SKM-1 treated with dmso at 0.1 percent for 144 hours (cell line): ENCODE results near the gene FAM107B.
"Not testable (repeated sequence)": the region's sequence is repeated elsewhere in the genome, so short reads cannot be mapped to it uniquely, and the experiment has no call there.

ENCODE experiments used
- DNase-seq: peaks from one replicate; lab custom pipeline; 2025; ENCODE audit not compliant: unreplicated experiment; lab: John Stamatoyannopoulos, UW

The FAM107B gene

GRCh38 chr10:14604181-14605142, 170.2 kb downstream of the FAM107B start:
- peak; percentile 11 for DNase-seq

GRCh38 chr10:14603534-14604102, 171.1 kb downstream of the FAM107B start:
- DNase-seq = peak; percentile 3

- DNase-seq = no peak
Measured at GRCh38 chr10:14602807-14603533, 171.7 kb downstream of the FAM107B start.

- peak; percentile 67 for DNase-seq
Measured at GRCh38 chr10:14601872-14602725, 172.6 kb downstream of the FAM107B start.

GRCh38 chr10:14601326-14601725, 173.4 kb downstream of the FAM107B start:
- DNase-seq = no peak

GRCh38 chr10:14600065-14600464, 174.6 kb downstream of the FAM107B start:
- DNase-seq = no peak

GRCh38 chr10:14598809-14599764, 175.6 kb downstream of the FAM107B start:
- no peak for DNase-seq

GRCh38 chr10:14595526-14596182, 179.0 kb downstream of the FAM107B start:
- DNase-seq = no peak

GRCh38 chr10:14594878-14595525, 179.7 kb downstream of the FAM107B start:
- DNase-seq = no peak

GRCh38 chr10:14593806-14594205, 180.9 kb downstream of the FAM107B start:
- DNase-seq = no peak

- DNase-seq = no peak
Measured at GRCh38 chr10:14592566-14592965, 182.1 kb downstream of the FAM107B start.

GRCh38 chr10:14592026-14592425, 182.7 kb downstream of the FAM107B start:
- no peak for DNase-seq

- not testable (repeated sequence) for DNase-seq
Measured at GRCh38 chr10:14588938-14589294, 185.8 kb downstream of the FAM107B start.

GRCh38 chr10:14588084-14588937, 186.4 kb downstream of the FAM107B start:
- no peak for DNase-seq

GRCh38 chr10:14587540-14588083, 187.1 kb downstream of the FAM107B start:
- no peak for DNase-seq

- no peak for DNase-seq
Measured at GRCh38 chr10:14586901-14587300, 187.8 kb downstream of the FAM107B start.
